ENCODE results near the gene TMEM132D.

Gene TMEM132D

GRCh38 chr12:129496226-129496625 is 407.6 kb downstream of the TMEM132D start:
- Mint-ChIP-seq H3K4me1 (no peaks in the 10 kb centered on the region), H3K27me3 (peaks cover 1% of the 10 kb centered on the region), H3K36me3 (no peaks in the 10 kb centered on the region), H3K4me3 (no peak overlapping the region), H3K9me3 (peaks cover 1% of the 10 kb centered on the region), H3K27ac (no peak overlapping the region)
- no peak for ATAC-seq (ENCODE audit: low read depth)
- DNase-seq (ENCODE audit: low spot score in 2 of 2), result no peak

GRCh38 chr12:129494766-129495165 is 409.1 kb downstream of the TMEM132D start:
- no peak for ATAC-seq (ENCODE audit: low read depth)
- Mint-ChIP-seq H3K9me3 (peaks cover 3% of the 10 kb centered on the region), H3K4me3 (no peak overlapping the region), H3K27ac (no peak overlapping the region), H3K4me1 (no peaks in the 10 kb centered on the region), H3K36me3 (no peaks in the 10 kb centered on the region), H3K27me3 (peaks cover 1% of the 10 kb centered on the region)
- no peak for DNase-seq (ENCODE audit: low spot score in 2 of 2)

- no peak for ATAC-seq (ENCODE audit: low read depth)
- DNase-seq (ENCODE audit: low spot score in 2 of 2), result no peak
- H3K4me1 Mint-ChIP-seq, result no peaks in the 10 kb centered on the region
- no peaks in the 10 kb centered on the region for H3K36me3 Mint-ChIP-seq
- H3K9me3 Mint-ChIP-seq, result peaks cover 3% of the 10 kb centered on the region
- H3K27me3 Mint-ChIP-seq, result peaks cover 1% of the 10 kb centered on the region
- no peak overlapping the region for H3K27ac Mint-ChIP-seq
- H3K4me3 Mint-ChIP-seq, result no peak overlapping the region
Observed at GRCh38 chr12:129494260-129494659, 409.6 kb downstream of the TMEM132D start.

GRCh38 chr12:129489100-129489676 is 414.6 kb downstream of the TMEM132D start:
- Mint-ChIP-seq H3K36me3 (no peaks in the 10 kb centered on the region), H3K27me3 (peaks cover 1% of the 10 kb centered on the region), H3K27ac (no peak overlapping the region), H3K4me1 (no peaks in the 10 kb centered on the region), H3K9me3 (peaks cover 3% of the 10 kb centered on the region), H3K4me3 (no peak overlapping the region)
- no peak for DNase-seq (ENCODE audit: low spot score in 2 of 2)
- no peak for ATAC-seq (ENCODE audit: low read depth)

GRCh38 chr12:129486931-129487330 is 416.9 kb downstream of the TMEM132D start:
- peaks cover 2% of the 10 kb centered on the region for H3K9me3 Mint-ChIP-seq
- no peaks in the 10 kb centered on the region for H3K36me3 Mint-ChIP-seq
- ATAC-seq (ENCODE audit: low read depth) (no peak), DNase-seq (ENCODE audit: low spot score in 2 of 2) (no peak)
- H3K4me3 Mint-ChIP-seq, result no peak overlapping the region
- H3K4me1 Mint-ChIP-seq, result no peaks in the 10 kb centered on the region
- no peak overlapping the region for H3K27ac Mint-ChIP-seq
- H3K27me3 Mint-ChIP-seq, result no peaks in the 10 kb centered on the region

GRCh38 chr12:129483111-129483893 is 420.5 kb downstream of the TMEM132D start:
- DNase-seq (ENCODE audit: low spot score in 2 of 2), result no peak
- no peak overlapping the region for H3K27ac Mint-ChIP-seq
- no peak for ATAC-seq (ENCODE audit: low read depth)

GRCh38 chr12:129481921-129482320 is 421.9 kb downstream of the TMEM132D start:
- Mint-ChIP-seq H3K4me1 (no peaks in the 10 kb centered on the region), H3K4me3 (no peak overlapping the region), H3K9me3 (peaks cover 3% of the 10 kb centered on the region), H3K27me3 (no peaks in the 10 kb centered on the region), H3K27ac (no peak overlapping the region), H3K36me3 (no peaks in the 10 kb centered on the region)
- ATAC-seq (ENCODE audit: low read depth), result no peak
- DNase-seq (ENCODE audit: low spot score in 2 of 2), result no peak

More at GRCh38 chr12:129483111-129483893, 420.5 kb downstream of the TMEM132D start:
- Mint-ChIP-seq H3K4me3 (no peak overlapping the region), H3K4me1 (no peaks in the 10 kb centered on the region), H3K36me3 (no peaks in the 10 kb centered on the region), H3K9me3 (peaks cover 3% of the 10 kb centered on the region), H3K27me3 (no peaks in the 10 kb centered on the region)

- ATAC-seq (ENCODE audit: low read depth), result no peak
- Mint-ChIP-seq H3K9me3 (no peaks in the 10 kb centered on the region), H3K4me1 (no peaks in the 10 kb centered on the region), H3K36me3 (no peaks in the 10 kb centered on the region), H3K4me3 (no peak overlapping the region), H3K27me3 (no peaks in the 10 kb centered on the region), H3K27ac (no peak overlapping the region)
- DNase-seq (ENCODE audit: low spot score in 2 of 2), result no peak
Observed at GRCh38 chr12:129470196-129470595, 433.6 kb downstream of the TMEM132D start.

- H3K27me3 Mint-ChIP-seq, result no peaks in the 10 kb centered on the region
- DNase-seq (ENCODE audit: low spot score in 2 of 2) (no peak), ATAC-seq (ENCODE audit: low read depth) (no peak)
- H3K36me3 Mint-ChIP-seq, result no peaks in the 10 kb centered on the region
- no peaks in the 10 kb centered on the region for H3K4me1 Mint-ChIP-seq
- no peaks in the 10 kb centered on the region for H3K9me3 Mint-ChIP-seq
- H3K27ac Mint-ChIP-seq, result no peak overlapping the region
- no peak overlapping the region for H3K4me3 Mint-ChIP-seq
Observed at GRCh38 chr12:129467726-129468125, 436.1 kb downstream of the TMEM132D start.

GRCh38 chr12:129467289-129467688 is 436.5 kb downstream of the TMEM132D start:
- ATAC-seq (ENCODE audit: low read depth), result no peak
- H3K27me3 Mint-ChIP-seq, result no peaks in the 10 kb centered on the region

GRCh38 chr12:129466499-129466898 is 437.3 kb downstream of the TMEM132D start:
- H3K27ac Mint-ChIP-seq, result no peak overlapping the region
- no peak for DNase-seq (ENCODE audit: low spot score in 2 of 2)
- no peaks in the 10 kb centered on the region for H3K4me1 Mint-ChIP-seq
- H3K9me3 Mint-ChIP-seq, result peaks cover under 1% of the 10 kb centered on the region
- H3K4me3 Mint-ChIP-seq, result no peak overlapping the region
- ATAC-seq (ENCODE audit: low read depth), result no peak
- no peaks in the 10 kb centered on the region for H3K27me3 Mint-ChIP-seq
- no peaks in the 10 kb centered on the region for H3K36me3 Mint-ChIP-seq

More at GRCh38 chr12:129467289-129467688, 436.5 kb downstream of the TMEM132D start:
- Mint-ChIP-seq H3K4me3 (no peak overlapping the region), H3K36me3 (no peaks in the 10 kb centered on the region), H3K4me1 (no peaks in the 10 kb centered on the region), H3K27ac (no peak overlapping the region), H3K9me3 (no peaks in the 10 kb centered on the region)
- DNase-seq (ENCODE audit: low spot score in 2 of 2), result no peak

- no peaks in the 10 kb centered on the region for H3K36me3 Mint-ChIP-seq
- no peaks in the 10 kb centered on the region for H3K27me3 Mint-ChIP-seq
- peaks cover 5% of the 10 kb centered on the region for H3K9me3 Mint-ChIP-seq
- no peak overlapping the region for H3K4me3 Mint-ChIP-seq
- no peak for ATAC-seq (ENCODE audit: low read depth)
- no peaks in the 10 kb centered on the region for H3K4me1 Mint-ChIP-seq
- no peak overlapping the region for H3K27ac Mint-ChIP-seq
- no peak for DNase-seq (ENCODE audit: low spot score in 2 of 2)
Observed at GRCh38 chr12:129459886-129460285, 443.9 kb downstream of the TMEM132D start.

GRCh38 chr12:129446696-129447095 is 457.1 kb downstream of the TMEM132D start:
- H3K4me3 Mint-ChIP-seq, result no peak overlapping the region
- no peaks in the 10 kb centered on the region for H3K27me3 Mint-ChIP-seq
- no peaks in the 10 kb centered on the region for H3K36me3 Mint-ChIP-seq
- no peaks in the 10 kb centered on the region for H3K4me1 Mint-ChIP-seq
- peaks cover 2% of the 10 kb centered on the region for H3K9me3 Mint-ChIP-seq
- ATAC-seq (ENCODE audit: low read depth), result no peak
- no peak overlapping the region for H3K27ac Mint-ChIP-seq
- DNase-seq (ENCODE audit: low spot score in 2 of 2), result no peak

GRCh38 chr12:129440278-129440677 is 463.5 kb downstream of the TMEM132D start:
- no peaks in the 10 kb centered on the region for H3K36me3 Mint-ChIP-seq

GRCh38 chr12:129434790-129435189 is 469.0 kb downstream of the TMEM132D start:
- Mint-ChIP-seq H3K36me3 (no peaks in the 10 kb centered on the region), H3K4me3 (no peak overlapping the region), H3K27me3 (no peaks in the 10 kb centered on the region), H3K9me3 (peaks cover 6% of the 10 kb centered on the region), H3K4me1 (no peaks in the 10 kb centered on the region), H3K27ac (no peak overlapping the region)
- no peak for DNase-seq (ENCODE audit: low spot score in 2 of 2)
- no peak for ATAC-seq (ENCODE audit: low read depth)

More at GRCh38 chr12:129440278-129440677, 463.5 kb downstream of the TMEM132D start:
- peaks cover 2% of the 10 kb centered on the region for H3K9me3 Mint-ChIP-seq
- no peaks in the 10 kb centered on the region for H3K4me1 Mint-ChIP-seq
- DNase-seq (ENCODE audit: low spot score in 2 of 2) (no peak), ATAC-seq (ENCODE audit: low read depth) (no peak)
- no peak overlapping the region for H3K27ac Mint-ChIP-seq
- H3K27me3 Mint-ChIP-seq, result no peaks in the 10 kb centered on the region
- no peak overlapping the region for H3K4me3 Mint-ChIP-seq

All from memory B cell (primary cell).